Measurements from ENCODE around the gene RAP1GAP. TPM values are rescaled to one million over a fixed set of nuclear protein-coding genes. Genes with fewer than 3 reads are reported as not detected.

Gene RAP1GAP
- total RNA-seq, 2 donors from 2014 or later: 46.5 to 104 TPM

DNA sequence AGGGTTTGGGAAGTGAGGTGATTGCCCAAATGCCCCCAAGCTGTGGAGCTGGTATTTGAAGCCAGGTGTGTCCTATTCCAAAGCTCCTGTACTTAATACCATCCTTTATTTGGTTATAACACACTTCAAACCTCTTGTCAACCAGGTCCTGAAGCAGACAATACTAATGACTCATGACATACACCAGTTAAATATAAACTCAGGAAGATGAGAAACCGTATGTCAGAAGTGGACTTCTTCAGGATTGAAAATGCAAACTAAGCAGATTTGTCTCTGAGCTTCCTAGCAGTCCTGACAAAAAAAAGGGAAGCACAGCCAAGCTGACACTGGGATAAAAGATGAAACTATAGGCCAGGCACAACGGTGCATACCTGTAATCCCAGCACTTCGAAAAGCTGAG is 89.4 kb downstream of the RAP1GAP start:
- 54 to 60% methylated on average over 3 of the region's 3 CpGs for WGBS, 2 donors
- Histone ChIP-seq H3K4me1 (no peaks in the 10 kb centered on the region), H3K36me3 (replicated peaks in 1 of 2; ENCODE audit: insufficient read depth in 1 of 2, low read depth in 2 of 2) (no peaks in the 10 kb centered on the region), H3K27ac (no peak overlapping the region), H3K4me3 (no peak overlapping the region), H3K27me3 (no peaks in the 10 kb centered on the region), H3K9me3 (no peaks in the 10 kb centered on the region)
- intact Hi-C loops (cut with DNase I): loop anchor here (5.0 kb wide), 1 partner anchor 67 kb away; no protein-coding TSS in a partner anchor
- TF ChIP-seq, protein P1, sequence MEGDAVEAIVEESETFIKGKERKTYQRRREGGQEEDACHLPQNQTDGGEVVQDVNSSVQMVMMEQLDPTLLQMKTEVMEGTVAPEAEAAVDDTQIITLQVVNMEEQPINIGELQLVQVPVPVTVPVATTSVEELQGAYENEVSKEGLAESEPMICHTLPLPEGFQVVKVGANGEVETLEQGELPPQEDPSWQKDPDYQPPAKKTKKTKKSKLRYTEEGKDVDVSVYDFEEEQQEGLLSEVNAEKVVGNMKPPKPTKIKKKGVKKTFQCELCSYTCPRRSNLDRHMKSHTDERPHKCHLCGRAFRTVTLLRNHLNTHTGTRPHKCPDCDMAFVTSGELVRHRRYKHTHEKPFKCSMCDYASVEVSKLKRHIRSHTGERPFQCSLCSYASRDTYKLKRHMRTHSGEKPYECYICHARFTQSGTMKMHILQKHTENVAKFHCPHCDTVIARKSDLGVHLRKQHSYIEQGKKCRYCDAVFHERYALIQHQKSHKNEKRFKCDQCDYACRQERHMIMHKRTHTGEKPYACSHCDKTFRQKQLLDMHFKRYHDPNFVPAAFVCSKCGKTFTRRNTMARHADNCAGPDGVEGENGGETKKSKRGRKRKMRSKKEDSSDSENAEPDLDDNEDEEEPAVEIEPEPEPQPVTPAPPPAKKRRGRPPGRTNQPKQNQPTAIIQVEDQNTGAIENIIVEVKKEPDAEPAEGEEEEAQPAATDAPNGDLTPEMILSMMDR (IDR thresholded peaks at IDR 0.05): no peak
- TF ChIP-seq POLR2A (IDR thresholded peaks at IDR 0.05): no peak
- no peak for DNase-seq
- ATAC-seq: no peak

- Histone ChIP-seq H3K4me3 (no peak overlapping the region), H3K27ac (no peak overlapping the region), H3K9me3 (no peaks in the 10 kb centered on the region), H3K36me3 (replicated peaks in 1 of 2; ENCODE audit: insufficient read depth in 1 of 2, low read depth in 2 of 2) (no peaks in the 10 kb centered on the region), H3K4me1 (peaks cover 4% of the 10 kb centered on the region), H3K27me3 (no peaks in the 10 kb centered on the region)
- intact Hi-C loops (cut with DNase I): loop anchor here (5.0 kb wide), 1 partner anchor 66 kb away; no protein-coding TSS in a partner anchor
- ATAC-seq (no peak), DNase-seq (no peak)
- no peak for TF ChIP-seq POLR2A (IDR thresholded peaks at IDR 0.05)
- TF ChIP-seq, protein P1 (IDR thresholded peaks at IDR 0.05): no peak
- 80 to 82% methylated on average over 9 of the region's 9 CpGs for WGBS, 2 donors
Observed at GRCh38 chr1:21577933-21578332, 91.2 kb downstream of the RAP1GAP start.

DNA sequence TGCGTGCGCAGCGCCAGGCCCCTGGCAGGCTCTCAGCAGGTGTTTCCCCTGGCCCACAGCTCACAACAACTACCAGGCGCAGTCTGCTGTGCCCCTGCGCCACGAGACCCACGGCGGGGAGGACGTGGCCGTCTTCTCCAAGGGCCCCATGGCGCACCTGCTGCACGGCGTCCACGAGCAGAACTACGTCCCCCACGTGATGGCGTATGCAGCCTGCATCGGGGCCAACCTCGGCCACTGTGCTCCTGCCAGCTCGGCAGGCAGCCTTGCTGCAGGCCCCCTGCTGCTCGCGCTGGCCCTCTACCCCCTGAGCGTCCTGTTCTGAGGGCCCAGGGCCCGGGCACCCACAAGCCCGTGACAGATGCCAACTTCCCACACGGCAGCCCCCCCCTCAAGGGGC is 91.8 kb downstream of the RAP1GAP start:
- peaks cover 4% of the 10 kb centered on the region for H3K4me1 ChIP-seq
- ATAC-seq (no peak), DNase-seq (no peak)
- no peaks in the 10 kb centered on the region for H3K9me3 ChIP-seq
- intact Hi-C loops (cut with DNase I): loop anchor here (5.0 kb wide), 1 partner anchor 65 kb away; no protein-coding TSS in a partner anchor
- 83 to 100% methylated on average over 3 to 24 of the region's 26 CpGs for WGBS, 2 donors
- no peak overlapping the region for H3K27ac ChIP-seq
- no peak for TF ChIP-seq POLR2A (IDR thresholded peaks at IDR 0.05)
- TF ChIP-seq, protein P1 (IDR thresholded peaks at IDR 0.05): no peak
- no peaks in the 10 kb centered on the region for H3K36me3 ChIP-seq (replicated peaks in 1 of 2; ENCODE audit: insufficient read depth in 1 of 2, low read depth in 2 of 2)
- H3K4me3 ChIP-seq: no peak overlapping the region
- H3K27me3 ChIP-seq: no peaks in the 10 kb centered on the region

DNA sequence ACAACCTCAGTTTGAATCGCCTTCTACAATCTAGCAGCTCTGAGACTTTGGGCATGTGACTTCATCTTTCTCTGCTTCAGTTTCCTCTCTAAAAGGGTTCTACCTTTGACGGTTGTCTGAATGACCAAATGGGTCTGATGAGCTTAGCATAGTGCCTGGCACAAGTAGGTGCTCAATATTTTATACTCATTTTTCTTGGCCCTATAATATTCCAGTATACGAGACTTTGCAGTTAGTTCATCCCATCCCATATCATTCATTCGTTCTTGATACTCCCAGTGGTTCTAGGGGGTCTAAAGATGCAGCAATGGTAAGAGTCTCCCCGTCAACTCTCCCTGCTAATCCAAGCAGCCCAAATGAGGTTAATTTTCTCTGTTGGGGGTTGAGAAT is 92.4 kb downstream of the RAP1GAP start:
- Histone ChIP-seq H3K4me1 (peaks cover 4% of the 10 kb centered on the region), H3K27ac (no peak overlapping the region), H3K27me3 (no peaks in the 10 kb centered on the region), H3K9me3 (no peaks in the 10 kb centered on the region), H3K36me3 (replicated peaks in 1 of 2; ENCODE audit: insufficient read depth in 1 of 2, low read depth in 2 of 2) (no peaks in the 10 kb centered on the region), H3K4me3 (no peak overlapping the region)
- intact Hi-C loops (cut with DNase I): loop anchor here (5.0 kb wide), 1 partner anchor 64 kb away; no protein-coding TSS in a partner anchor
- ATAC-seq (no peak), DNase-seq (no peak)
- WGBS, 2 donors: 79 to 84% methylated on average over 4 to 5 of the region's 5 CpGs
- no peak for TF ChIP-seq POLR2A (IDR thresholded peaks at IDR 0.05)
- TF ChIP-seq, protein P1 (IDR thresholded peaks at IDR 0.05): no peak
